Measurements from ENCODE around the gene SVEP1.

DNA sequence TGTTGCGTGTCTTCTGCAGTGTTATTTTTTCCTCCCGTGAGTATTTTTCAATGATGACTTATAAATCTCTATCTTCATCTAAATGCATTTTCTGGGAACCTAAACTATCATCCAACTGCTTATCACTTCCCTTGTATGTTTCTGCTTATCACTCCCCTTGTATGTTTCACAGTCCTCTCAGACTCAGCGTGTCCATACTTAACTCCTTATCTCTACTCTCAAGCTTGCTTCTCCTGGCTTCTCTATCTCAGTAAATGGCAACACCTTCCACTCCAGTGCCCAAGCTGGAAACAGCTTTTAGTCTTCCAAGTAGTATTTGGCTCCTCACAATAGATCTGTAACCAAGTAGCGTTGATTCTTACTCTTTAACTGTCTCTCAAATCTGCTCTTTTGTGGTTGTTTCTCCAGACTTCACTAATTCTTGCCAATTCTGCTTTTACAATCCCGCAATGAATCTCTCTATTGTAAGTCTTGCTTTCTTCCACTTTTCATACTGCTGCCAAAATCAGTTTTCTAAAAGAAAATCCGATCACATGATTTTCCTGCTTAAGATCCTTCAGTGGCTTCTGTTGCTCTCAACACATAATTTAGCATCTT lies 208.0 kb downstream of the SVEP1 start:
- TF ChIP-seq CTCF (IDR thresholded peaks at IDR 0.05) (no peak), POLR2A (IDR thresholded peaks at IDR 0.05) (no peak)

All from Peyer's patch (tissue), 4 donors.